GM12892 (cell line): ENCODE measurements around the gene ANKRD13A.

ENCODE experiments used
- POLR2A ChIP-seq: IDR thresholded peaks from 2 replicates; pipeline ENCODE4 v1.6.1; 2011; ENCODE audit warnings: low read depth, low read length, control low read depth
- POLR2AphosphoS5 ChIP-seq: IDR thresholded peaks from 2 replicates; pipeline ENCODE4 v1.6.1; 2011; ENCODE audit warnings: low read depth, low read length, control low read depth

DNA sequence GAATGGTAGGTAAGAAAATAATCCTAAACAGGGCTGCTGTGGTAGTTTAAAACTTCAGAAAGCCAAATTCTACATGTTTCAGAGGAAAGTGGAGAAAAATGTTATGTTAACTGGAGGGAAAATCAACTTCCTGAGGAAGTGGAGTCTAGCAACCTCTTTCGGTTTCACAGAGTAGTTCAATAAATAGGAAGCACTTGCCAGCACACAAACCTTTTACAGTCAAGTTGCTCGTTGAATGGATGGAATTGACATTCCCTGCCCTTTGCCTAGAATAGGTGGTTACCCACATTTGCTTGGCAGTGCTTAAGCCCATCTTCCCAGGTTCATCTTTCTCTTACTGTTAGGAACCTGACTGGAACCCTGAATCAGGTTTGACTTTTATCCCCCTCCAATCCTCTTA, 15.9 kb downstream of the ANKRD13A start:
- TF ChIP-seq POLR2A (no peak), POLR2AphosphoS5 (no peak)
